HG03175 (cell line): ENCODE results near the gene SOS1.
A peak's percentile ranks its signal among the peaks of the same experiment; 100 is the strongest.
"Not testable (repeated sequence)": the region's sequence is repeated elsewhere in the genome, so short reads cannot be mapped to it uniquely, and the experiment has no call there.

Experiments used
- ATAC-seq: cut with Tn5 transposase; IDR thresholded peaks from one replicate; pipeline ENCODE4 v1.9.1; 2021; ENCODE audit warnings: mild to moderate bottlenecking, moderate library complexity; ENCODE audit not compliant: unreplicated experiment

The SOS1 gene

DNA sequence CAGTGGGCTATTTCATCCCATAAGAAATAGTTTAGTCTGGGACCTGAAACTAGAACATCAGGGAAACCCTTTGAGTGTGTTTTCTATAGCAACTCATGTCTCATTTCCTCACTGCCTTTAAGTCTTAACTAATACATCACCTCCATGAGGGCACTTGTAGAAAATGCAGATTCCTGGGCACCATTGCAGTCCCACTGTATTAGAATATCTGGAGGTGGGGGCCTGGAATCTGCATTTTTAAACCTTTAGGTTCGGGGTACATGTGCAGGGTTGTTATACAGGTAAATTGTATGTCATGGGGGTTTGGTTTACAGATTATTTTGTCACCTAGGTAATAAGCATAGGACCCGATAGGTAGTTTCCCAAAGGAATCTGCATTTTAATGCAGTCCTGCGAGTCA is 143.8 kb downstream of the SOS1 start:
- no peak for ATAC-seq

DNA sequence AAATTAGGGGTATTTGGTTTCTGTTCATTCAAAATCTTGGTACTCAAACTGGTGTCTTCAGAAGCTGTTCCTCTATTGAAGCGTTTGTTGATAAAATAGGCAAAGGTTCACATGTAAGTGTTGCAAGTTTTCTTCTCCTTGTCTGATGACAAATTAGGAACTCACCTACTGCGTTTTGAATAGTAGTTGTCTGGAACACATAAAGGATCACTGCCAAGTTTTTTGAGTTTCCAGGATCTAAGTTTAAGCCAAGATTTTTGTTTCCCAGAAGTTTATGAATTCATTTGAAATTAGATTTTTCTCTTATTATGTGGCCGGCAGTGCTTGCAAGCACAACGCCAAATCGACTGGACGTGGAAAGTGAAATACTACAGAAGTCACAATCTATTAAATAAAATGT is 145.8 kb downstream of the SOS1 start:
- no peak for ATAC-seq

DNA sequence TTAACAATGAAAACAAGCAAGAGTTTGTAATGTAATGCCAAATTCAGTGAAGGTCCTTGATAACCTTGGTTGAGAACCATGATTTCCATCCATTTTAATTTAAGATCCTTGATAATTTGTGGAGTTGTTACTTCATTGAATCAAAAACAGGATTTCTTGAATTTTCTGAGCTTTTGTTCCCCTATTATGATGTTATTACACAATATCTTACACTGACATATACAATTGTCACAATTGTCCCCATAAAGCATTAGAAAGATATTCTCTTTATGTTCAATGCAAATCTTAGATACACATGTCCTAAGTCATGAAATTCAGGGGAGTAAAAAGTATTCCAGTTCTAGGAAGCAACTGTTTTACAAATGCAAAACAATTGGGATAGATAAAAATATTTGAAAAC is 147.6 kb downstream of the SOS1 start:
- ATAC-seq = no peak

DNA sequence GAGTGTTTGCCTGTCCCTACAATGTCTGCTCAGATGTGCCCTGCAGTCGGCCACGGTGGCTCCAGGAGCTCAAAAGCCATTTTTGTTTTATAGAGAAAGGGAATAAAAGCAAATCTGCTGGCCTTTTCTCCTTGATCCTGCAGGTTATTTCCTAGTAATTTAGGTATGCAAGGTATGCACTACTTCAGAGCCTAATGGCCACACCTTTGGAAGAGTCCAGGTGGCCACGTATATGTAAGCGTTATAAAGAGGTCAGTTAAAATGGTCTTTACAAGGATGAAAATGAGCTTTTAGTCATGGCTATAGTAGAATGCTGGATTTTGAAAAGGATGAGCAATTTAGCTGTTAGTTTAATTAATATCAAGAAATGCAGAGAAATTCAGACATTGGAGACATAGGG is 149.5 kb downstream of the SOS1 start:
- ATAC-seq = no peak

DNA sequence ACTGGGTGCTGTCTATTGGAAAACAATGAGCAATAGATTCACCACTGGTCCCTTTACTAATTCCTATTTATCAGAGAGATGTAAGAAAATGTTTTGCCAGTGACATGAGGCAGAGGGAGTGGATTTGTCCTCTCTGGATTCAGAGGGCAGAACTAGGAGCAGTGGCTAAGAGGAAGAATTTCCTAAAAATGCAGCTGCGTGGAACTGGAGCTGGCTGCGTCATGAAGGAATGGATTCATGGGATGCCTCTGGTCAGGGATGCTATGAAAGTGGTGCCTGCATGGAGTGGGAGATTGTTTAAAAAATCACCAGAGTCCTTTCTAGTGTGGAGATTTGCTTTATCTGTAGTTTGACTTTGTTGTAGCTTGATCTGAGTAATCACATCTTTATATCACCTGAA is 152.8 kb downstream of the SOS1 start:
- ATAC-seq = no peak

DNA sequence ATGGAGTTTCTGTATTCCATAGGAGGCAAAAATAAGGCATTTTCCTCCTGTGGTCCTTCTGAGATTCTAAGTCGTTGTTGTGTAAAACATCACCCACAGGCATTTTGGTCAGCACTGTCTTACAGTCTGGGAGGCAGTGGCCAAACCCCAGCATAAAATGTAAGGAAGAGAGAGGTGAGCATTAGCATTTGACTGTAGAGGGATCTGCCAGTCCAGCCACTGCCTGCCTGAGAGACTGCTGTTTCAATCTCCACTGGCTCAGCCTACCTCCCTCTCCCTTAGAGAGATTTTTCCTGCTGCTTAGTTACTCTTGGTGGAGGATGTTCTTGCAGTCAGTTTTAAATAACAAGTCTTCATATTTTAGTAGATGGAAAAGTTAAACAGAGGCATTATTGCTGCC is 154.2 kb downstream of the SOS1 start:
- no peak for ATAC-seq

DNA sequence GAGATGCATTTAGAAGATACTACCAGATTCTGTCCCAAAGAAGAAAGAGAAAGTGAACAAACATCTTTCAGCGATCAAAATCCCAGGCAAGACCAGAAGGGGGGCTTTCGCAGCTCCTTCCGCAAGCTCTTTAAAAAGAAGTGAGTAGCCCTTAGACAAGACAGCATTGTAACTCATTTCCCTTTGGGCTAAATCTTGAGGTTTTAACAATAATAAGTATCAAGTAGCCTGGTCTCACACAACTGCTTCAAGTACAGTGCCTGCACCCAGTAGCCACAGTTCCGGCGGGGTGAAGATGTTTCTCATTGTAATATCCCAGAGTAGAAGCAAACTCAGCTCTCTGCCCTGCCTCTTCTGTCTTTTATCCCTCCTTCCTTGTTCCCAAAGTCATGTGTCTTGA is 154.8 kb downstream of the SOS1 start:
- ATAC-seq = no peak

DNA sequence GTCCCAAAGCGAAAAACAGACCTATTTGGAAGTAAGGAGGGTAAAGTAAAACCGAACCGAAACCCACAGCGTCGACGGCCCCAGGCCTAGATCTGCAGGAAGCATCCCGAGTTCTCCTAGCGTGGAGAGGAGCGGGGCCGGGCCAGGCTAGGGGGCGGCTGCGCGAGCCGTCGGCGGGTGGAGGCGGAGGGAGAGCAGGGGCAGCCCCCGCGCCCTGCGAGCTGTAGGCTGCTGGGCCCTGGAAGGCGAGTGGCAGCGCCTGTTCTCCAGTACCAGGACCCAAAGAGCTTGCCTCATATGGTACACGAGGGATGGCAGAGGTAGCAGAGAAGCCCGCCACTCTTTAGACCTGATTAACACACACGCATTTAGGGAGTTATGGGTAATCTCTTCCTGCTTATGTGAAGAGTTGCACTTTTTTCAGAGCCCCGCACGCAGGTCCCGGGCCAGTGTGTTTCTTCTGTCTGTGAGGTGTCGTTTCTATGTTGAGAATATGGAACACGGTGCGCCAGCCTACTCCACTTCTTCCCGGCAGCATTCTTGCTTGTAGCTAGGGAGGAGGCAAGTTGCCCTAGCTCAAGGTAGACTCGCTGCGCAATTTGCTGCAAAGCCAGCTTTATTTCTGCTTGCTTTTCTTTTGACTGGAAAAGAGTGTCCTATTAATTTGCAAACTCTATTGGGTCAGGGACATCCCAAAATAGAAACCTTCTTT is 160.1 kb downstream of the SOS1 start:
- no peak for ATAC-seq

DNA sequence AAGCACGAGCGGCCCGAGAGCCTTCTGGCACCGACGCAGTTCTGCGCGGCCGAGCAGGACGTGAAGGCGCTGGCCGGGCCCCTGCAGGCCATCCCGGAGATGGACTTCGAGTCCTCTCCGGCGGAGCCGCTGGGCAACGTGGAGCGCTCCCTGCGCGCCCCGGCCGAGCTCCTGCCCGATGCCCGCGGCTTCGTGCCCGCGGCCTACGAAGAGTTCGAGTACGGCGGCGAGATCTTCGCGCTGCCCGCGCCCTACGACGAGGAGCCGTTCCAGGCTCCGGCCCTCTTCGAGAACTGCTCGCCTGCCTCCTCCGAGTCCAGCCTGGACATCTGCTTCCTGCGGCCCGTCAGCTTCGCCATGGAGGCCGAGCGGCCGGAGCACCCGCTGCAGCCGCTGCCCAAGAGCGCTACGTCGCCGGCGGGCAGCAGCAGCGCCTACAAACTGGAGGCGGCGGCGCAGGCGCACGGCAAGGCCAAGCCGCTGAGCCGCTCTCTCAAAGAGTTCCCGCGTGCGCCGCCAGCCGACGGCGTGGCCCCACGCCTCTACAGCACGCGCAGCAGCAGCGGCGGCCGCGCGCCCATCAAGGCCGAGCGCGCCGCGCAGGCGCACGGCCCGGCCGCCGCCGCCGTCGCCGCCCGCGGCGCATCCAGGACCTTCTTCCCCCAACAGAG is 160.8 kb downstream of the SOS1 start:
- peak; percentile 83 for ATAC-seq

DNA sequence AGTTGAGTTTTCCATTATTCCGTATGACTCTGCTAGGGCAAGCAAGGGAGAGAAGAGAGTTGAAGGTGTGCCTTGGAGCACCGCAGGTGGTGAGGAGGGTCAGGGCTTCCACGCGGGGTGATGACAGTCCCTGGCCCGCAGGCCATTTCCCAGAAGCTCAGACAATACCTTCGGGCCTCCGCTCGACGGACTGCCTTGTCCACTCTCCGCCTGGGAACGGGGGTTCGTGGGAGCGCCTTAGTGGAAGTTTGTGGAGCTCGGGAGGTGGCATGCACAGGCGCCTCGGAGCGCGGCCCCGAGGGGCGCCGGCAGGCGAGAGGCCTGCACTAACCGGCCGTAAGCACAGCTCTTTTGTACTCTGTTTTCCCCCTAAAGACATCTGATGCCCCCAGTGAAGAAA is 161.4 kb downstream of the SOS1 start:
- no peak for ATAC-seq

DNA sequence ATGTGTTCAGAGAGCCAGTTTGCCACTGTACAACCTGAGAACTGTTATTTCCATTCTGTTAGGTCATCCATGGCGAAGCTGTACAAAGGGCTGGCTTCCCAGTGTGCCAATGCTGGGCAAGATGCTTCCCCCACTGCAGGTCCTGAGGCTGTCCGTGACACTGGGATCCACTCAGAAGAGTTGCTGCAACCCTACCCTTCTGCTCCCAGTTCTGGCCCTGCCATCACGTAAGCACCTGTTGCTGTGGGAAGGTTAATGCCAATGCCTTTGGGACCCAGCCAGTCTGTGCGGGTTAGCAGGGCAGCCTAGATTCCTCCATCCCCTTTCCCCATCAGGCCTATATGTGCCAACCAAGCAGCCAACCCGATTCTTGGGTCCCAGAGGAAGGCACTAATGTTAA is 162.9 kb downstream of the SOS1 start:
- no peak for ATAC-seq

DNA sequence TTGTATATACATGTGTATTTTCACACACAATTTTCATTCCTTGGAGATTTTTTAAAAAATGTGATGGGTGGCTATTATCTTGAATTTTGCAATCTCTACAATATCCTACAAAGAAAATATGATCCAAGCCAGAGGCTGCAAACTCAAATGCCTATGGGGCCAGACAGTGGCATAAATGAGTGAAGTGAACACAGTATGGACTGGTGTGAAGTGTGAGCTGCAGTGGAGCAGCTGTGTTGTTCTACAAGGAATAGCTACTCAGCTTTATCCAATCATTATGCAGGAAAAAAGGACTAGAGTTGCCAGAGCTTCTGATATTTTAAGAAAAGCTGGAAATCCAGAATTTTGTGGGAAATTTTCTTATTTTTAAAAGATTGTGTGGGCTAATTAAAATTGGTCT is 169.1 kb downstream of the SOS1 start:
- ATAC-seq = no peak

DNA sequence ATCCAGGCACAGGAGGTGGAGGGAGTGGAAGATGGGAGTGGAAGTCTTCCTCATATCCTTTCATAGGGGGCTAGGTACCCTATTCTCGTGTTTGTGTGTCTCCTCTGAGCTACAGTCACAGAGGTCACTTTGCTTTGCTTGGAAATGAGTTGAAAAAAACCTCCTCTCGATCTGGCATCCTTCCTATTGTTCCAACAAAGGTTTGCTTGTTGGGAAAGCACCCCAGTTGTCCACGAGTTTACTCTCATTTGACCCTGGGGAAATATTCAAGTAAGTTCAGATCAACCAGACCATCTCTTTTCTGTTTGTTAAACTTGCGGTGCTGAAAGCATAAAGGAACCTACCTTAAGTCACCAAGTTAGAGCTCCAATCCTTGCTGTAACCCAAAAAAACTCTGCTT is 171.9 kb downstream of the SOS1 start:
- ATAC-seq = no peak

DNA sequence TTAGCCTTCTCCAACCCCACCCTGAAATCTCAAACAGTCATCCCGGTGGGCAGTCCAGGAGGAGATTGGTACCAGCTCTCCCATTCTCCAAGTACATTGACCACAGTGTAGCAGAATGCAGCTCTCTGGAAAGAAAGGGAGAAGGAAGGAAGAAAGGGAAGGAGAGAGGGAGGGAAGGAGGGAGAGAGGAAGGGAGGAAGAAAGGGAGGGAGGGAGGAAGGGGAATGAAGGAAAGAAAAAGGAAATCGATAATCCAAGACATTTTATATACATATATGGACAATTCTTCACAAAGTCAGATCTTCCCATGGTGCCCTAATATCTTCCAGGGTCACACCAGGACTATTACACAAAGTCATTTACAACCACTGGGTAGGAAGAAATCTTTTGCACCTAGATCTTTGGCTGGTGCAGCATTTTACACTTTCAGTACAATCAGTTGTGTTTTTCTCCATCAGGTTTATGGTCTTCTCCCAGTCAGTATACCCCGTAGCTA is 172.4 kb downstream of the SOS1 start:
- ATAC-seq = no peak

DNA sequence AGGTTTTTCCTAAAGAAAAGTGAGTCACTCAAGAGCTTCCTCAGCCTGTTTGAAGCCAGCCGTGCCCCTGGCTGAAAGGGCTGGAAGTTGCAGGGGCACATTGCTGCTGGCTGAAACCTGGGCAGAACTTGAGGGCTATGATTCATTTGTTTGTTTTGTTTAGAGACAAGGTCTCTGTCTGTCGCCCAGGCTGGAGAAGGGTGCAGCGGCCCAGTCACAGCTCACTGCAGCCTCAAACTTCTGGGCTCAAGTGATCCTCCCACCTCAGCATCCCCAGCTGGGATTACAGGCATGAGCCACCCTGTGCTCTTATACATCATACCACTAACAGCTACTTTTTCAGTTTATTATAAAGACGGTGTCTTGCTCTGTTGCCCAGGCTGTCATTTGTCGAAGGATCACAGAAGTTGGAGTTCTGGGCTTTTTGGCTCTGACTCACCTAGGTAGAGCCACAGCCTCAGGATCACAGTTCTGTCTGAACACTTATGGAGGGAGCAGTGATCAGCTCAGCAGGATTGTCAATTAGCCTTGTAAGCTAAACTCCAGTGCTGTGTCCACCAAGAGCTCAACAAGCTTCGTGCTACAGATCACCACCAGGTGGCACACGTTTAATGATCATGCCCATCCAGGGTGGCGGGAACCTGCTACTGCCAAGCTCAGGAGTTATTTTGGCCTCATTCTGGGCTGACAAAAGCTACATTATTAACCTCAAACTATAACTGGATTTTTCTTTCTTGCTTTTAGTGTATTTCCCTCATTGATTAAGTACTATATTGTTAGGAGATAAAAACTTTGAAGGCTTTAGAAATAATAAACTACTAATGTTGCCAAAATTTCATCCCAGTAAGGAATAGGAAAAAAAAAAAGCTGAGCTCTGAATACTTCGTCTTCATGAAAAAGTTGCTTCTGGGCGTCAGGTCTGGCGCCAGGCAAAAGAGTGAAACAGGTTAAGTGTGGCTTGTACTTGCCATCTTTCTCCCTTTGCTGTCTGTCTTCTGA is 173.3 kb downstream of the SOS1 start:
- no peak for ATAC-seq

DNA sequence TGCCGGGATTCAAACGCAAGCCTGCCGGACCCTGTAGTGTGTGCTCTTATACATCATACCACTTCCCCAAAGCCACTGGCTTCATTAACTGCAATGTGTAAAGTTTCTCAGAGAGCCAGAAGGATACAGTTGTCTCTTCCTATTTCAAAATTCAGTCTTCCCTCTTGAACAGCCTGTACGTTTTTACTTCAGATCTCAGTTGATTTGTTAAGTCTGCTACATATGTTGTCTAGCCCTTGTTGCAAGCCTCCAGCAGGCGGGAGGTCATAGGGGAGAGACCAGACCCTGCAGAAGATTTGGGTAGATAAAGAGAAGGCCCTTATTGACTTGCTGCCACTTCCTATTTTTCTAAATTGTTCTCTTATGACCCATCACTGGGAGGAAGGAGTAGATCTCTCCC is 174.9 kb downstream of the SOS1 start:
- ATAC-seq = no peak

DNA sequence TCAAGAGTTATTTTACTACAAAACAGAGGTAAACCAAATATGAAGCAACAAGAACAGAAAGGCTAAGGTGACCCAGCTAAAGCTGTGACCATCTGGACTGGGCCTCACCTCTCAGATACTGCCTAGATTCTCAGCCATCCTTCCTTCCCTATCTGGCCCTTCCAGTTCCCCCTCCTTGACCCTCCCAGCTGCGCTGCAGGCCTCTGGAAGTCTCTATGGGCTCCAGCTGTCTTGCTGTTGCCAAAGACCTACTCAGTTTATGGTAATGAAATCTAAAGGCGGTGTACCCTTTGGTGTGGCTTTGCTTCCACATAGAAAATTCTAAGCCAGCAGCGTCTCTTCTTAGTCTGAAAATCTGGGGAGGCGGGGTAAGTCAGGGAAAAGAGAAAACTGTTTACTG is 175.5 kb downstream of the SOS1 start:
- ATAC-seq = no peak

DNA sequence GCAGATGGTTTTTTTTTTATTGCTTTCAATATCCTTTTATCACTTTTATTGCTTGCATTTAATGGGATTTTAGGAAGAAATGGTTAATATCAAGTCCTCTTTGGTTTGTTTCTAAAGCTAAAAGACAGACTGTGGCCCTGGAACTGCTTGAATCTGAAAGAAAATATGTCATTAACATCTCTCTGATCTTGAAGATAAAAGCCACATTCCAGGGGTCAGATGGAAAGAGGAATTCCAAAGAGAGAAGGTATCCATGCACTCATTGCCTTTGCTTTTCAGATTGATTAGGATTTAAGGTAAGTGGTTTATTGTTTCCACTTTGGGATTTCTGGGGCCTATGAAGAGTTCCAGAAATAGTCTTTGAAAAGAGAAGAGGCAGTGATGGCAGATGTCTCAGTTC is 177.1 kb downstream of the SOS1 start:
- no peak for ATAC-seq

DNA sequence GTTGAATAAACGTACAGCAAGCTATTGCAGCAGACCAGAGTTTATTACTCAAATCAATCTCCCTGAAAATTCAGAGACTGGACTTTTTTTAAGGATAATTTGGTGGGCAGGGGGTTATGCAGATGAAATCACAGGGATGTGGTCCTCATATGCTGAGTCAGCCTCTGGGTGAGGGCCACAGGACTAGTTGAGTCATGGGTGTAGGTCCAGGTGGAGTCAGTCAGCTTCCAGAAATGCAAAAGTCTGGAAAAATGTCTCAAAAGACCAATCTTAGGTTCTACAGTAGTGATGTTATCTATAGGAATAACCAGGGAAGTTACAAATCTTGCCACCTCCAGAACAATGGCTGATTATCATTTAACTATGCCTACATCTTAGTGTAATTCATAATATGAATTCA is 180.1 kb downstream of the SOS1 start:
- no peak for ATAC-seq

DNA sequence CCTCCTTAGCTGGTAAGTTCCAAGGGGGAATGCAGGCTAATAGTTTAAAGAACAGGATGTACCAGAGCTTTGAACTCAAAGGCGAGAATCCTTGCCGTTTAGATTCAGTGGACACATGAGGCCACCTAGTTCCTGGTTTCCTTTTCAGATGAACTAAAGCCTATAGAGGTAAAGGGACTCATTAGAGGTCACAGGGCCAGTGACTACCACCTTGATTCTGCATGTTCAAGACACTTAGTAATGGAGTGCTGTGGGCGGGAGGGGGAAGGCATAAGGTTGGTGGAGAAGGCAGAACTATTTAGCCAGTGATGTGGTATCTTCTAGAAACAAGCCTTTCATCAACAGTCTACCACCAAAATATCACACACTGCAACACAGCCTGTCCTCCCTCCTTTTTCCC is 183.3 kb downstream of the SOS1 start:
- no peak for ATAC-seq

DNA sequence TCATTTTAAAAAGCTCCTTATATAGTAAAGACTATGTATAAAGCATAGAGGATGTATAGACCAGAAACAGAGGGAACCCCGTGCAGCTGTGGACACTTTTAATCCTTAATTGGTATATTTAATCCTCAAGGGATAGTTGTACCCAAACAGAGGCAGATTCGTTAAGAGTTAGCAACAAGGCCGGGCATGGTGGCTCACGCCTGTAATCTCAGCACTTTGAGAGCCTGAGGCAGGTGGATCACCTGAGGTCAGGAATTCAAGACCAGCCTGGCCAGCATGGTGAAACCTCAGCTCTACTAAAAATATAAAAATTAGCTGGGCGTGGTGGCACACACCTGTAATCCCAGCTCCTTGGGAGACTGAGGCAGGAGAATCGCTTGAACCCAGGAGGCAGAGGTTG is 184.3 kb downstream of the SOS1 start:
- ATAC-seq = not testable (repeated sequence)
